ENCODE measurements around the gene TMEM209. TPM values are rescaled to one million over a fixed set of nuclear protein-coding genes. Genes with fewer than 3 reads are reported as not detected.

The TMEM209 gene
- total RNA-seq, 1 experiment from 2014 or later, result 45.8 TPM

DNA sequence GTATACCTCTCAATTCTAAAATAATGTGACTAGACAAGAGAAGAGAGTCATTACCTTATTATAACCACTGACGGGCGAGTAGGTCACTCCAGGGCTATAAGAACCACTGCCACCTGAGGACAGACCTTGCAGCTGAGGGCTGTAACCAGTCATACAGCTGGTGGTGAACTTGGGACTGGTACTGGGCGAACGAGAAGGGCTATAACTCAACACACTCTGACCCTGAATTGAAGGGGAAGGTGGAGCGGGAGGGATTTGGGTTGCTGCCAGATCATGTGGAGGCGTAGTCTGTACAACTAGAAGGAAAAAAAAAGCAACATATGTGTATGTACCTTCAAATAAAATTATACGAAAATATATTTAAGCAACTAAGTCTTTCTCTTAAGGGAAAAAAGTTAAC lies 3.4 kb downstream of the TMEM209 start:
- no peak overlapping the region for H3K27ac ChIP-seq (ENCODE audit: low read depth, low read length, poor library complexity, severe bottlenecking)
- no peak for DNase-seq (ENCODE audit: low spot score)
- no peaks in the 10 kb centered on the region for H3K9me3 ChIP-seq (ENCODE audit: low read depth, low read length, poor library complexity, severe bottlenecking)
- no peaks in the 10 kb centered on the region for H3K27me3 ChIP-seq (replicated peaks; ENCODE audit: insufficient read depth, low read depth, low read length, poor library complexity)
- ChIA-PET POLR2A (ENCODE audit: low non-redundant PET) (no interaction called here), CTCF (no interaction called here)
- H3K4me3 ChIP-seq (ENCODE audit: low read depth, low read length, poor library complexity, severe bottlenecking), result no peak overlapping the region
- H3K4me1 ChIP-seq (ENCODE audit: insufficient read depth, low read length, poor library complexity, severe bottlenecking), result peaks cover 7% of the 10 kb centered on the region
- no TSS peak for BruUV-seq (replicated peaks)
- H3K36me3 ChIP-seq (ENCODE audit: insufficient read depth, low read length, poor library complexity, severe bottlenecking), result peaks cover 59% of the 10 kb centered on the region
- TF ChIP-seq EZH2 (IDR thresholded peaks at IDR 0.05; ENCODE audit: borderline replicate concordance, low read depth, low read length, poor library complexity, severe bottlenecking) (no peak), CTCF (conservative IDR thresholded peaks at IDR 0.05; ENCODE audit: low read depth, low read length) (no peak)
- intact Hi-C loops (cut with micrococcal nuclease; ENCODE audit: unreplicated experiment), result no loop called here

- intact Hi-C loops (cut with micrococcal nuclease; ENCODE audit: unreplicated experiment), result no loop called here
- CTCF ChIA-PET, result no interaction called here
- no peak for DNase-seq (ENCODE audit: low spot score)
- TF ChIP-seq CTCF (conservative IDR thresholded peaks at IDR 0.05; ENCODE audit: low read depth, low read length) (no peak), EZH2 (IDR thresholded peaks at IDR 0.05; ENCODE audit: borderline replicate concordance, low read depth, low read length, poor library complexity, severe bottlenecking) (no peak)
- no peaks in the 10 kb centered on the region for H3K27me3 ChIP-seq (replicated peaks; ENCODE audit: insufficient read depth, low read depth, low read length, poor library complexity)
- H3K27ac ChIP-seq (ENCODE audit: low read depth, low read length, poor library complexity, severe bottlenecking), result no peak overlapping the region
- H3K4me3 ChIP-seq (ENCODE audit: low read depth, low read length, poor library complexity, severe bottlenecking), result no peak overlapping the region
- no peaks in the 10 kb centered on the region for H3K4me1 ChIP-seq (ENCODE audit: insufficient read depth, low read length, poor library complexity, severe bottlenecking)
- no TSS peak for BruUV-seq (replicated peaks)
- H3K36me3 ChIP-seq (ENCODE audit: insufficient read depth, low read length, poor library complexity, severe bottlenecking), result peaks cover 56% of the 10 kb centered on the region
- no peaks in the 10 kb centered on the region for H3K9me3 ChIP-seq (ENCODE audit: low read depth, low read length, poor library complexity, severe bottlenecking)
- POLR2A ChIA-PET (ENCODE audit: low non-redundant PET), result no interaction called here
These were observed 8.1 kb downstream of the TMEM209 start for GRCh38 chr7:130197094-130197493.

DNA sequence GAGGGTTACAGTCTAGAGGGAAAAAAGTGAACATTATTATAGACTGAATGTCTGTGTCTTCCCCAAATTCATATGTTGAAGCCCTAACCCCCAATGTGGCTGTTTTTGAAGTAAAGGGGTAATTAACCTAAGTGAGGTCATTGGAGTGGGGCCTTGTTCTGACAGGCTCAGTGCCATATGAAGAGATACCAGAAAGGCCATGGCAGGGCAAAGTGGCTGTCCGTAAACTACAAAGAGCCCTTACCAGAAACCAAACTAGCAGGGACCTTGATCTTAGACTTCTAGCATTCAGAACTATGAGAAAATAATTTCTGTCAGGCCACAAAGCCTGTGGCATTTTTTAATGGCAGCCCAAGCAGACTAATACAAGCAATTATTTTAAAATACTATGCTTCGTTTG lies 8.7 kb downstream of the TMEM209 start:
- ChIA-PET CTCF (no interaction called here), POLR2A (ENCODE audit: low non-redundant PET) (no interaction called here)
- Histone ChIP-seq H3K27ac (ENCODE audit: low read depth, low read length, poor library complexity, severe bottlenecking) (no peak overlapping the region), H3K27me3 (replicated peaks; ENCODE audit: insufficient read depth, low read depth, low read length, poor library complexity) (no peaks in the 10 kb centered on the region), H3K4me1 (ENCODE audit: insufficient read depth, low read length, poor library complexity, severe bottlenecking) (no peaks in the 10 kb centered on the region), H3K36me3 (ENCODE audit: insufficient read depth, low read length, poor library complexity, severe bottlenecking) (peaks cover 56% of the 10 kb centered on the region), H3K4me3 (ENCODE audit: low read depth, low read length, poor library complexity, severe bottlenecking) (no peak overlapping the region), H3K9me3 (ENCODE audit: low read depth, low read length, poor library complexity, severe bottlenecking) (no peaks in the 10 kb centered on the region)
- TF ChIP-seq EZH2 (IDR thresholded peaks at IDR 0.05; ENCODE audit: borderline replicate concordance, low read depth, low read length, poor library complexity, severe bottlenecking) (no peak), CTCF (conservative IDR thresholded peaks at IDR 0.05; ENCODE audit: low read depth, low read length) (no peak)
- BruUV-seq (replicated peaks), result no TSS peak
- intact Hi-C loops (cut with micrococcal nuclease; ENCODE audit: unreplicated experiment), result no loop called here
- DNase-seq (ENCODE audit: low spot score), result no peak
